HepG2 (cell line): ENCODE measurements around the gene ZBTB21.

Experiments
- ADNP ChIP-seq: sonication (generic); formaldehyde crosslinking; IDR thresholded peaks from 2 replicates; pipeline ENCODE4 v1.4.0; 2020; ENCODE audit warnings: missing genetic modification reagents
- CTCF ChIP-seq: sonication (generic); formaldehyde crosslinking; IDR thresholded peaks from 2 replicates; pipeline ENCODE4 v1.5.0; 2020; ENCODE audit warnings: mild to moderate bottlenecking, missing genetic modification reagents, moderate library complexity
- EP300 ChIP-seq, 3 experiments: sonication (generic) in 1 of 3; formaldehyde crosslinking in 1 of 3; IDR thresholded peaks; 2 replicates each; pipeline versions ENCODE4 v1.5.1 to v1.6.1; 2011 to 2020; ENCODE audit warnings: low read depth in 2 of 3, low read length in 2 of 3, borderline replicate concordance in 1 of 3, improper control_type of control experiment in 1 of 3, mild to moderate bottlenecking in 1 of 3, missing genetic modification reagents in 1 of 3, moderate library complexity in 1 of 3
- FOXC1 ChIP-seq: sonication (generic); formaldehyde crosslinking; IDR thresholded peaks from 2 replicates; pipeline ENCODE4 v1.8.0; 2022; ENCODE audit warnings: mild to moderate bottlenecking, missing genetic modification reagents, borderline replicate concordance
- HOXA5 ChIP-seq: sonication (generic); formaldehyde crosslinking; IDR thresholded peaks from 2 replicates; pipeline ENCODE4 v1.4.0; 2020; ENCODE audit warnings: missing genetic modification reagents
- KLF12 ChIP-seq: sonication (generic); formaldehyde crosslinking; IDR thresholded peaks from 2 replicates; pipeline ENCODE4 v1.4.0; 2020; ENCODE audit warnings: missing genetic modification reagents, borderline replicate concordance
- KLF6 ChIP-seq: IDR thresholded peaks from 2 replicates; pipeline ENCODE4 v1.8.0; 2016; ENCODE audit warnings: missing biosample characterization, missing genetic modification reagents
- MAFF ChIP-seq: IDR thresholded peaks from 2 replicates; pipeline ENCODE4 v1.6.1; 2011; ENCODE audit warnings: low read depth, low read length, improper control_type of control experiment
- PAX8 ChIP-seq: sonication (generic); formaldehyde crosslinking; IDR thresholded peaks from 2 replicates; pipeline ENCODE4 v1.8.0; 2022; ENCODE audit warnings: mild to moderate bottlenecking, missing genetic modification reagents, borderline replicate concordance
- POLR2A ChIP-seq, 2 experiments: IDR thresholded peaks; 2 replicates each; pipeline ENCODE4 v1.6.1; 2011; ENCODE audit warnings: low read depth in 2 of 2, low read length in 2 of 2, mild to moderate bottlenecking in 1 of 2, moderate library complexity in 1 of 2; ENCODE audit not compliant: insufficient read depth in 1 of 2
- RXRA ChIP-seq: sonication (generic); formaldehyde crosslinking; IDR thresholded peaks from 2 replicates; pipeline ENCODE4 v1.5.1; 2020; ENCODE audit warnings: missing genetic modification reagents
- SP1 ChIP-seq, 2 experiments: fragments of 450-650 bp in 1 of 2; sonication (generic) in 1 of 2; formaldehyde crosslinking in 1 of 2; IDR thresholded peaks; 2 replicates each; pipeline versions ENCODE4 v1.4.0 to v1.6.1; 2016 to 2020; ENCODE audit warnings: missing genetic modification reagents in 1 of 2
- TAF1 ChIP-seq: sonication (generic); formaldehyde crosslinking; IDR thresholded peaks from 2 replicates; pipeline ENCODE4 v1.4.0; 2020; ENCODE audit warnings: missing genetic modification reagents
- TBX3 ChIP-seq: fragments of 450-650 bp; IDR thresholded peaks from 2 replicates; pipeline ENCODE4 v1.6.1; 2017; ENCODE audit warnings: antibody characterized with exemption, mild to moderate bottlenecking, inconsistent platforms, borderline replicate concordance

- no peak for TF ChIP-seq KLF12 (CRISPR knock-in tag)
- no peak for TF ChIP-seq HOXA5 (CRISPR knock-in tag)
- no peak for TF ChIP-seq POLR2A (IDR thresholded peaks at IDR 0.05; ENCODE audit: insufficient read depth in 1 of 2, low read depth in 2 of 2, low read length in 2 of 2)
- no peak for TF ChIP-seq CTCF (CRISPR knock-in tag)
- no peak for TF ChIP-seq MAFF
- no peak for TF ChIP-seq SP1 (IDR thresholded peaks at IDR 0.05)
- TF ChIP-seq SP1 (CRISPR knock-in tag; IDR thresholded peaks at IDR 0.05) = no peak
- TF ChIP-seq TBX3 = no peak
- TF ChIP-seq TAF1 (CRISPR knock-in tag) = no peak
- TF ChIP-seq PAX8 (CRISPR knock-in tag) = no peak
- no peak for TF ChIP-seq RXRA (CRISPR knock-in tag)
- no peak for TF ChIP-seq FOXC1
- TF ChIP-seq ADNP (CRISPR knock-in tag) = no peak
- TF ChIP-seq EP300 (IDR thresholded peaks at IDR 0.05; ENCODE audit: low read depth in 2 of 2, low read length in 2 of 2) = no peak
- TF ChIP-seq EP300 (CRISPR knock-in tag; IDR thresholded peaks at IDR 0.05; ENCODE audit: borderline replicate concordance) = no peak
- TF ChIP-seq KLF6 (CRISPR knock-in tag) = no peak
Observed at GRCh38 chr21:42019706-42020105, 9.5 kb upstream of the ZBTB21 start.
